Esophagus squamous epithelium (tissue), 5 donors: ENCODE data around the gene PDSS1. TPM values are rescaled to one million over a fixed set of nuclear protein-coding genes. Genes with fewer than 3 reads are reported as not detected.

Source experiments
- DNase-seq: peaks from one replicate; lab custom pipeline; 2025; lab: John Stamatoyannopoulos, UW
- H3K27ac ChIP-seq, 4 donors: fragments of 200-600 bp; sonication (generic); one replicate each; pipeline ENCODE4 v1.5.1; 2016 to 2019; ENCODE audit warnings: mild to moderate bottlenecking in 1 of 4
- H3K27me3 ChIP-seq, 4 donors: fragments of 200-600 bp; sonication (generic); 1 replicate in 3 of 4; 2 replicates in 1 of 4; pipeline versions ENCODE4 v1.5.1 to v1.6.0; 2017 to 2021; ENCODE audit warnings: antibody characterized with exemption in 1 of 4
- H3K36me3 ChIP-seq, 3 donors: fragments of 200-600 bp; sonication (generic); one replicate each; pipeline ENCODE4 v1.5.1; 2016 to 2019
- H3K4me1 ChIP-seq, 3 donors: fragments of 200-600 bp; sonication (generic); one replicate each; pipeline ENCODE4 v1.5.1; 2017 to 2019
- H3K4me3 ChIP-seq, 4 donors: fragments of 200-600 bp; sonication (generic); 1 replicate in 3 of 4; 2 replicates in 1 of 4; pipeline ENCODE4 v1.5.1; 2016 to 2019; ENCODE audit warnings: mild to moderate bottlenecking in 2 of 4, moderate library complexity in 1 of 4
- H3K9me3 ChIP-seq, 3 donors: fragments of 200-600 bp; sonication (generic); one replicate each; pipeline ENCODE4 v1.5.1; 2016 to 2019
- POLR2A ChIP-seq, 4 donors: fragments of 450-650 bp; IDR thresholded peaks; one replicate each; pipeline ENCODE4 v1.6.1; 2017; ENCODE audit warnings: antibody characterized with exemption in 4 of 4, mild to moderate bottlenecking in 4 of 4, moderate library complexity in 3 of 4
- WGBS, 2 donors: methylation state at CpG; one replicate each; pipeline ENCODE4 v1.1.5; 2018; 5-methylcytosine and 5-hydroxymethylcytosine counted together
- intact Hi-C: fragments of 100-400 bp; cut with DNase I; formaldehyde crosslinking; loops from one replicate; pipeline ENCODE4 v1.15.0; 2022
- total RNA-seq, 4 donors: library from RNA; depleted of rRNA; stranded (reverse); fragments of >200 nt; gene quantifications; one replicate each; pipeline ENCODE4 v1.1.0, GENCODE V29; 2016
- TF ChIP-seq, protein P1 (sequence below), 6 experiments: fragments of 450-650 bp in 4 of 6; fragments of 200-600 bp in 2 of 6; sonication (generic) in 2 of 6; IDR thresholded peaks; one replicate each; pipeline ENCODE4 v1.5.1; 2016 to 2019; ENCODE audit warnings: antibody characterized with exemption in 6 of 6, mild to moderate bottlenecking in 4 of 6, moderate library complexity in 4 of 6
- donor health status: DM: yes; HTN: yes; CAD: no.

The PDSS1 gene
- total RNA-seq, 4 donors from 2014 or later, result 7.7 to 21.1 (median 11.7) TPM

DNA sequence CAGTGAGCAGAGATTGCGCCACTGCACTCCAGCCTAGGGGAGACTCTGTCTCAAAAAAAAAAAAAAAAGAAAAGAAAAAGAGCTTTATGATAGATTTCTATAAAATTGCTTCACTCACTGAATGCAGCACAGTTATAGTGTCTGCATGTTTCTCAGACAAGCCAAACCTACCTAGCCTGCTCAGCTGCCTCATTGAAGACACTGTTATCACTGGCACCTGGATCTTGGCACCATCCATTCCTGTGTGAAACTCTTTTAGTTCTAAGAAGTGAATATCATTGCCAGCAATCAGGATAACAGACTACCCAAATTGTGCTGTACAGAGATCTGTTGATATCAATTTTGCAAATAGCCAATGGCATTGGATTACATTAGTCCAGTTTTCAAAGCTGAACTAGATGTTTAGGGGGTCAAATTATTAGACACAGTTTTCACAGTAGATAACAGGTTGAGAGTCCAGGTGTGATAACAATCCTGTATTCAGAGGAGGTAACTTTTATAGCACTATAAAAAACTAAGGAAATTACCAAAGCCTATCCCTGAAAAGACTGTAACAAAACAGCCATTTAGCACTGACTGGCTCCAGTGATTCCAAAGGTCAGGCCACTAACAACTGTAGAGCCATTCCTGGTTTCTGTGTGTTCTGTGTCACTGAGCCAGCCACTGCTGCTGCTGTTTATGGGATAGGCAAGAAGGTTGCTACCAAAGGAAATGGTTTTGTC, 17.1 kb downstream of the PDSS1 start:
- 100% methylated on average over 1 of the region's 1 CpG; no CpG with 5 or more reads in 1 of the 2 donors for WGBS, 2 donors
- TF ChIP-seq, protein P1, sequence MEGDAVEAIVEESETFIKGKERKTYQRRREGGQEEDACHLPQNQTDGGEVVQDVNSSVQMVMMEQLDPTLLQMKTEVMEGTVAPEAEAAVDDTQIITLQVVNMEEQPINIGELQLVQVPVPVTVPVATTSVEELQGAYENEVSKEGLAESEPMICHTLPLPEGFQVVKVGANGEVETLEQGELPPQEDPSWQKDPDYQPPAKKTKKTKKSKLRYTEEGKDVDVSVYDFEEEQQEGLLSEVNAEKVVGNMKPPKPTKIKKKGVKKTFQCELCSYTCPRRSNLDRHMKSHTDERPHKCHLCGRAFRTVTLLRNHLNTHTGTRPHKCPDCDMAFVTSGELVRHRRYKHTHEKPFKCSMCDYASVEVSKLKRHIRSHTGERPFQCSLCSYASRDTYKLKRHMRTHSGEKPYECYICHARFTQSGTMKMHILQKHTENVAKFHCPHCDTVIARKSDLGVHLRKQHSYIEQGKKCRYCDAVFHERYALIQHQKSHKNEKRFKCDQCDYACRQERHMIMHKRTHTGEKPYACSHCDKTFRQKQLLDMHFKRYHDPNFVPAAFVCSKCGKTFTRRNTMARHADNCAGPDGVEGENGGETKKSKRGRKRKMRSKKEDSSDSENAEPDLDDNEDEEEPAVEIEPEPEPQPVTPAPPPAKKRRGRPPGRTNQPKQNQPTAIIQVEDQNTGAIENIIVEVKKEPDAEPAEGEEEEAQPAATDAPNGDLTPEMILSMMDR (IDR thresholded peaks at IDR 0.05), result no peak
- no peak for TF ChIP-seq POLR2A (IDR thresholded peaks at IDR 0.05)
- H3K4me1 ChIP-seq, result no peaks in the 10 kb centered on the region
- intact Hi-C loops, result no loop called here
- H3K36me3 ChIP-seq, result peaks cover 0 to 79% (median 0%) of the 10 kb centered on the region in 3 donors
- H3K4me3 ChIP-seq, result no peak overlapping the region
- no peak for DNase-seq
- H3K27me3 ChIP-seq, result no peaks in the 10 kb centered on the region
- H3K27ac ChIP-seq, result no peak overlapping the region
- no peaks in the 10 kb centered on the region for H3K9me3 ChIP-seq

DNA sequence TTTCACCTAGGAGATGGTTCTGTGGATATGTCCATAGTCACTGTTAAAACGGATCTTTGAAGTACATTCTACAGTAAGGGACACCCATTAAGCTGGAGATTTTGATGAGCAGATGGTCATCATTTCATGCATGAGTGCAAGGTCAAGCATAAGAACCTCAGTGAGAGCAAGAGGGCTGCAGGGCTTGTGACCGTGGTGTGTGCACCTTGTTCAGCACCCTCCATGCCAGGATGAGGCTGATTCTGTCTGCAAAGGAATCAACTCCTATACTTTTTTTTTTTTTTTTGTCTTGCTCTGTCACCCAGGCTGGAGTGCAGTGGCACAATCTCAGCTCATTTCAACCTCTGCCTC, 17.6 kb downstream of the PDSS1 start:
- Histone ChIP-seq H3K4me1 (no peaks in the 10 kb centered on the region), H3K4me3 (no peak overlapping the region), H3K27me3 (no peaks in the 10 kb centered on the region), H3K9me3 (no peaks in the 10 kb centered on the region), H3K36me3 (peaks cover 0 to 79% (median 0%) of the 10 kb centered on the region in 3 donors), H3K27ac (no peak overlapping the region)
- TF ChIP-seq, protein P1 (IDR thresholded peaks at IDR 0.05), result no peak
- TF ChIP-seq POLR2A (IDR thresholded peaks at IDR 0.05), result no peak
- intact Hi-C loops, result no loop called here
- no peak for DNase-seq
- 80 to 94% methylated on average over 2 of the region's 2 CpGs for WGBS, 2 donors

DNA sequence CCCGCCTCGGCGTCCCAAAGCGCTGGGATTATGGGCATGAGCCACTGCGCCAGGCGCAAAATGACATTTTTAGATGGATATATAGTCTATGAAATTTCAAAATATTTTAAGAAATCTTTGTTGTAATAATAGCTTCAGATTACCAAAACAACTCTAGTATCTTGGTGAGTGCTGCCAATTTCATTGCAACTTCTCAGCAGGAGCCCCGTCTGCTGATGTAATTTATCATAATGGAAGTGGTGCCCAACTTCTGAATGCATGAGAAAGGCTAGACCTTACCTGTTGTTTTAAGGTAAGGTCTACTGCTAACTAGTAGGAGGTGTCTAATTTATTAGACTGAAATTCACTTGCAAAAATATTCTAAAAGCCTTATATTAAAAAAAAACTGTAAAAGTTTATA, 20.0 kb downstream of the PDSS1 start:
- Histone ChIP-seq H3K9me3 (no peaks in the 10 kb centered on the region), H3K27ac (no peak overlapping the region), H3K36me3 (peaks cover 0 to 81% (median 0%) of the 10 kb centered on the region in 3 donors), H3K4me1 (no peaks in the 10 kb centered on the region), H3K27me3 (no peaks in the 10 kb centered on the region), H3K4me3 (no peak overlapping the region)
- intact Hi-C loops, result no loop called here
- no peak for DNase-seq
- TF ChIP-seq POLR2A (IDR thresholded peaks at IDR 0.05), result no peak
- TF ChIP-seq, protein P1 (IDR thresholded peaks at IDR 0.05), result no peak
- 78 to 88% methylated on average over 7 of the region's 7 CpGs for WGBS, 2 donors

DNA sequence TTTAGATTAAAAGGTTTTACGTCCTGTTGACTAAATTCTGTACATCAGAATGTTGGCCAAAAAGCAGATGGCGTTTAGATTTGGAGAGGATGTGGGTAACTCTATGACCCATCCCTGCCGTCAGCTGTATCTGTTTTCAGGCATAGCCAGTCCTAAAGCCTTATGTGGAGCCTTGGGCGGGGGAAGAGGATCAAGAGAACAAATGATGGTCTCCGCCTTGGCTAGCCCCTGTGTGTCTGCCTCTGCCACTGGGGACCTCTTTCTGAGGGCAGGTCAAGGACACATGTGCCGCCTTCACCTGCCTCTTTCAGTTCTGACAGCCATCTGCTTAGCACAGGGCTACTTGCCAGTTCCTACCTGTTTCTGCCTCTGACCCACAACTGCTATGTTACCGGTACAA, 24.1 kb downstream of the PDSS1 start:
- no peak for DNase-seq
- peaks cover 0 to 76% (median 0%) of the 10 kb centered on the region in 3 donors for H3K36me3 ChIP-seq
- intact Hi-C loops, result no loop called here

DNA sequence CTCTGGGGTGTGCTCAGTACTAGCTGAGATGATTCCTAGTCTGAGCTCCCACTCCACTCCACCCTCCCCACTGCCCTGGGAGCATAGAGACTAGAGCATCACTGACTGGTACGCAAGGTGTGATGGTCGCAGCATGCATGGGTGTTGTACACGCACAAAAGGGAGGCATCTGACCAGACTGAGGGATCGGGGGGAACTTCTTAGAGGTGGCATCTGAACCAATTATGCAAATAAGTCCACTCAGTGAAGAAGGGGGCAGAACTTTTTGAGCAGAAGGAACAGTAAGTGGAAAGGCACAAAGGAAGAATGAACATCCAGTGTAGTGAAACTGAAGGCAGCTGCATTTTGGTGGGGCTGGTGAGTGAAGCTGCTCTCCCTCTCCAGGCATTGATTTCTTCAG, 25.5 kb downstream of the PDSS1 start:
- H3K27me3 ChIP-seq, result no peaks in the 10 kb centered on the region
- TF ChIP-seq, protein P1 (IDR thresholded peaks at IDR 0.05), result no peak
- no peak for TF ChIP-seq POLR2A (IDR thresholded peaks at IDR 0.05)
- 89 to 95% methylated on average over 3 to 4 of the region's 4 CpGs for WGBS, 2 donors
- no peak for DNase-seq
- peaks cover 0 to 78% (median 0%) of the 10 kb centered on the region in 3 donors for H3K36me3 ChIP-seq
- H3K27ac ChIP-seq, result no peak overlapping the region
- H3K4me3 ChIP-seq, result no peak overlapping the region
- H3K4me1 ChIP-seq, result no peaks in the 10 kb centered on the region
- intact Hi-C loops, result no loop called here
- no peaks in the 10 kb centered on the region for H3K9me3 ChIP-seq

More for the DNA sequence above, 24.1 kb downstream of the PDSS1 start:
- no peaks in the 10 kb centered on the region for H3K27me3 ChIP-seq
- TF ChIP-seq, protein P1 (IDR thresholded peaks at IDR 0.05), result no peak
- TF ChIP-seq POLR2A (IDR thresholded peaks at IDR 0.05), result no peak
- H3K4me1 ChIP-seq, result no peaks in the 10 kb centered on the region
- no peaks in the 10 kb centered on the region for H3K9me3 ChIP-seq
- H3K27ac ChIP-seq, result no peak overlapping the region
- no peak overlapping the region for H3K4me3 ChIP-seq
- 89 to 90% methylated on average over 7 of the region's 7 CpGs for WGBS, 2 donors
